Measurements from ENCODE around the gene DOK4. TPM values are rescaled to one million over a fixed set of nuclear protein-coding genes. Genes with fewer than 3 reads are reported as not detected.

Gene DOK4
- total and polyA plus RNA-seq, 2 of the 8 experiments (the other 6 are each of a cell fraction or from before 2014, with no cell fraction given): 24.0 to 28.9 TPM

DNA sequence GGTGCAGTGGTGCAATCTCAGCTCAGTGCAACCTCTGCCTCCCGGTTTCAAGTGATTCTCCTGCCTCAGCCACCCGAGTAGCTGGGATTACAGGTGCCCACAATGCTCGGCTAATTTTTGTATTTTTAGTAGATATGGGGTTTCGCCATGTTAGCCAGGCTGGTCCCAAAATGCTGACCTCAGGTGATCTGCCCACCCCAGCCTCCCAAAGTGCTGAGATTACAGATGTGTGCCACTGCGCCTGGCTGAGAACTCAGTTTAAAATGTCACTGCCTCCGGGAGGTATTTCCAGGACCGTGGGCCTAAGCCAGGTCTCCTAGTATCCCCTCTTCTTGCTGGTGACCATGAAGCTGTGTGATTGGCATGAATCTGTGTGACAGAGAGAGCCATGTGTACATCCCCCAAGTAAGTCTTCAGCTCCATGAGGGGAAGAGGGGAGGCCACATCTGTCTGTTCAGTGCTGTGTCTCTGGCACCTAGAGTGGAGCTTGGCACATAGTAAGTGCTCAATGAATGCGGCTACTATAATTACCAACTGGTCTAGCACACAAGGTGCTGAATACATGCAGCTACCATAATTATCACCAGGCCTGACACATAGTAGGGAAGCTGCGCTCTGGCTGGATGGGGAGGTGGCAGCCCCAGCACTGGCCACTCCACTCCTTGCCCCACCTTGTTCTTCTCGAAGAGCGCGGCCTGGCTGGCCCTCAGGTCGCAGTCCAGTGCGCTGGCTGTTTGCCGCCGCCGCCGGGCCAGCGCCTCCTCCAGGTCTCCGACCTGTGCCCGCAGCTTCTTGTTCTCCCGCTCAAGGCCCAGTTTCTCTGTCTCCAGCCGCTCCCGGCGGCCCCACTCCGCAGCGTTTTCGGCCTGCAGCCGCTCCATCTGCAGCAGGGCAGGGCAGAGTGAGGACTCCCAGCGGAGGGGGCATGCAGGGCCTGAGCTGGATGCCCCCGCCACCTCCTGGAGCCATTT is 31.4 kb upstream of the DOK4 start (continued):
- TF ChIP-seq POLR2AphosphoS5 (IDR thresholded peaks at IDR 0.05; ENCODE audit: low read depth, low read length): no peak

All from H1 (cell line).